WTC11 (cell line): ENCODE data around the gene IL18R1. TPM values are rescaled to one million over a fixed set of nuclear protein-coding genes. Genes with fewer than 3 reads are reported as not detected.

ENCODE experiments used
- ATAC-seq: fragments of 200-7000 bp; cut with Tn5 transposase; 2 replicates; pipeline ENCODE4 v1.10.0; 2021; ENCODE audit warnings: mild to moderate bottlenecking, moderate library complexity
- CTCF ChIA-PET: fragments of 300-600 bp; sonication (Branson Sonifier 250); formaldehyde crosslinking; loops from one replicate; lab custom pipeline; 2021; ENCODE audit warnings: antibody characterized with exemption; lab: Charles Lee
- POLR2A ChIA-PET: fragments of 350-600 bp; sonication (Branson Sonifier 250); formaldehyde crosslinking; loops from one replicate; lab custom pipeline; 2021; ENCODE audit warnings: antibody characterized with exemption; lab: Charles Lee
- DNase-seq: peaks from one replicate; pipeline ENCODE4 v3.0.0; 2021; ENCODE audit warnings: low spot score
- H3K27ac Mint-ChIP-seq: 2 replicates; pipeline ENCODE4 v1.8.0; 2021; ENCODE audit warnings: mixed read lengths
- H3K27me3 Mint-ChIP-seq: 2 replicates; pipeline ENCODE4 v1.8.0; 2021; ENCODE audit warnings: low read depth, mild to moderate bottlenecking, moderate library complexity, mixed read lengths
- H3K36me3 Mint-ChIP-seq: 2 replicates; pipeline ENCODE4 v1.8.0; 2021; ENCODE audit warnings: mixed read lengths
- H3K4me1 Mint-ChIP-seq: 2 replicates; pipeline ENCODE4 v1.8.0; 2022; ENCODE audit warnings: mixed read lengths
- H3K4me3 Mint-ChIP-seq: 2 replicates; pipeline ENCODE4 v1.8.0; 2021; ENCODE audit warnings: mild to moderate bottlenecking, moderate library complexity, mixed read lengths
- H3K9me3 Mint-ChIP-seq: 2 replicates; pipeline ENCODE4 v1.8.0; 2021; ENCODE audit warnings: mixed read lengths
- AFF4 ChIP-seq: sonication (generic); formaldehyde crosslinking; IDR thresholded peaks from 2 replicates; pipeline ENCODE4 v1.8.1; 2023; ENCODE audit warnings: mild to moderate bottlenecking, missing genetic modification reagents, borderline replicate concordance
- AR ChIP-seq: fragments of 250-450 bp; sonication (Bioruptor Pico); IDR thresholded peaks from 2 replicates; pipeline ENCODE4 v1.9.0; 2021; ENCODE audit warnings: mild to moderate bottlenecking
- CBFB ChIP-seq: sonication (generic); formaldehyde crosslinking; IDR thresholded peaks from 2 replicates; pipeline ENCODE4 v1.8.1; 2022; ENCODE audit warnings: mild to moderate bottlenecking, low read depth, missing genetic modification reagents
- CDX4 ChIP-seq: fragments of 250-450 bp; sonication (Bioruptor Pico); IDR thresholded peaks from 2 replicates; pipeline ENCODE4 v1.9.0; 2021; ENCODE audit warnings: moderate library complexity, mild to moderate bottlenecking, inconsistent platforms, borderline replicate concordance
- ESRRA ChIP-seq: sonication (generic); formaldehyde crosslinking; IDR thresholded peaks from 2 replicates; pipeline ENCODE4 v1.8.1; 2022; ENCODE audit warnings: mild to moderate bottlenecking, missing genetic modification reagents, borderline replicate concordance
- FOXP1 ChIP-seq: sonication (generic); formaldehyde crosslinking; IDR thresholded peaks from 2 replicates; pipeline ENCODE4 v1.8.0; 2022; ENCODE audit warnings: missing genetic modification reagents, mild to moderate bottlenecking, moderate library complexity, borderline replicate concordance
- MYBL2 ChIP-seq: sonication (generic); formaldehyde crosslinking; IDR thresholded peaks from 2 replicates; pipeline ENCODE4 v1.8.1; 2023; ENCODE audit warnings: mild to moderate bottlenecking, moderate library complexity, missing genetic modification reagents
- NFATC4 ChIP-seq: fragments of 250-450 bp; sonication (Bioruptor Pico); IDR thresholded peaks from 2 replicates; pipeline ENCODE4 v1.9.0; 2021; ENCODE audit warnings: mild to moderate bottlenecking
- PREB ChIP-seq: sonication (generic); formaldehyde crosslinking; IDR thresholded peaks from 2 replicates; pipeline ENCODE4 v1.8.1; 2022; ENCODE audit warnings: mild to moderate bottlenecking, missing genetic modification reagents, moderate library complexity, borderline replicate concordance
- RELA ChIP-seq: sonication (generic); formaldehyde crosslinking; IDR thresholded peaks from 2 replicates; pipeline ENCODE4 v1.8.1; 2022; ENCODE audit warnings: missing genetic modification reagents, mild to moderate bottlenecking, borderline replicate concordance
- SMAD4 ChIP-seq: sonication (generic); formaldehyde crosslinking; IDR thresholded peaks from 2 replicates; pipeline ENCODE4 v1.8.0; 2022; ENCODE audit warnings: mild to moderate bottlenecking, missing genetic modification reagents
- ZMAT4 ChIP-seq: fragments of 250-450 bp; sonication (Bioruptor Pico); IDR thresholded peaks from 2 replicates; pipeline ENCODE4 v1.9.0; 2021; ENCODE audit warnings: mild to moderate bottlenecking
- ZNF138 ChIP-seq: sonication (generic); formaldehyde crosslinking; conservative IDR thresholded peaks from 2 replicates; pipeline ENCODE4 v1.8.1; 2022; ENCODE audit warnings: mild to moderate bottlenecking, moderate library complexity, missing genetic modification reagents
- ZNF219 ChIP-seq: sonication (generic); formaldehyde crosslinking; IDR thresholded peaks from 2 replicates; pipeline ENCODE4 v1.8.0; 2023; ENCODE audit warnings: missing genetic modification reagents, mild to moderate bottlenecking, borderline replicate concordance
- ZNF263 ChIP-seq: sonication (generic); formaldehyde crosslinking; IDR thresholded peaks from 2 replicates; pipeline ENCODE4 v1.8.1; 2022; ENCODE audit warnings: low read depth, mild to moderate bottlenecking, moderate library complexity, missing genetic modification reagents
- ZNF425 ChIP-seq: fragments of 250-450 bp; sonication (Bioruptor Pico); conservative IDR thresholded peaks from 2 replicates; pipeline ENCODE4 v1.9.0; 2021; ENCODE audit warnings: mild to moderate bottlenecking
- ZNF671 ChIP-seq: fragments of 250-450 bp; sonication (Bioruptor Pico); IDR thresholded peaks from 2 replicates; pipeline ENCODE4 v1.8.0; 2021; ENCODE audit warnings: mild to moderate bottlenecking
- ZSCAN18 ChIP-seq: fragments of 250-450 bp; sonication (Bioruptor Pico); IDR thresholded peaks from 2 replicates; pipeline ENCODE4 v2.1.2; 2022; ENCODE audit warnings: mild to moderate bottlenecking, moderate library complexity
- total RNA-seq: library from RNA; stranded (reverse); gene quantifications from 3 replicates; pipeline ENCODE4 v1.2.3, GENCODE V29; 2021

Gene IL18R1
- total RNA-seq, 1 experiment from 2014 or later: not detected

GRCh38 chr2:102410952-102411351 is 55.4 kb downstream of the IL18R1 start (continued):
- TF ChIP-seq ZNF263 (CRISPR knock-in tag): no peak
- TF ChIP-seq MYBL2 (CRISPR knock-in tag): no peak
- no peak for TF ChIP-seq ZSCAN18 (CRISPR knock-in tag)
- TF ChIP-seq PREB (CRISPR knock-in tag): no peak

GRCh38 chr2:102412199-102412598 is 56.6 kb downstream of the IL18R1 start:
- TF ChIP-seq ZSCAN18 (CRISPR knock-in tag) (no peak), AR (CRISPR knock-in tag) (no peak), CBFB (CRISPR knock-in tag) (no peak), ZNF425 (CRISPR knock-in tag) (no peak), NFATC4 (CRISPR knock-in tag) (no peak), ZNF671 (no peak), ESRRA (CRISPR knock-in tag) (no peak)
- CTCF ChIA-PET: no interaction called here
- H3K36me3 Mint-ChIP-seq: peaks cover 42% of the 10 kb centered on the region
- no peaks in the 10 kb centered on the region for H3K4me1 Mint-ChIP-seq
- POLR2A ChIA-PET: no interaction called here
- ATAC-seq (no peak), DNase-seq (no peak)
- H3K27ac Mint-ChIP-seq: no peak overlapping the region
- peaks cover 87% of the 10 kb centered on the region for H3K9me3 Mint-ChIP-seq
- H3K4me3 Mint-ChIP-seq: no peak overlapping the region
- peaks cover 10% of the 10 kb centered on the region for H3K27me3 Mint-ChIP-seq

GRCh38 chr2:102417946-102418345 is 62.4 kb downstream of the IL18R1 start:
- H3K4me1 Mint-ChIP-seq: no peaks in the 10 kb centered on the region
- DNase-seq (no peak), ATAC-seq (no peak)
- no peak overlapping the region for H3K4me3 Mint-ChIP-seq
- no peak overlapping the region for H3K27ac Mint-ChIP-seq
- peaks cover 10% of the 10 kb centered on the region; the same call in 1 of the 2 replicates for H3K36me3 Mint-ChIP-seq
- ChIA-PET POLR2A (no interaction called here), CTCF (no interaction called here)
- H3K9me3 Mint-ChIP-seq: peaks cover 59% of the 10 kb centered on the region
- H3K27me3 Mint-ChIP-seq: peaks cover 4% of the 10 kb centered on the region
- TF ChIP-seq ZNF219 (CRISPR knock-in tag) (no peak), AFF4 (CRISPR knock-in tag) (no peak), SMAD4 (CRISPR knock-in tag) (no peak), CDX4 (no peak), RELA (no peak), ZMAT4 (CRISPR knock-in tag) (no peak), FOXP1 (CRISPR knock-in tag) (no peak), ZNF138 (CRISPR knock-in tag) (no peak)
